GM21723 (cell line): Measurements from ENCODE around the gene NSMCE4A.
"Not testable (repeated sequence)": the region's sequence is repeated elsewhere in the genome, so short reads cannot be mapped to it uniquely, and the experiment has no call there.

Source experiments
- ATAC-seq: cut with Tn5 transposase; IDR thresholded peaks from one replicate; pipeline ENCODE4 v1.9.1; 2021; ENCODE audit warnings: mild to moderate bottlenecking, moderate library complexity; ENCODE audit not compliant: unreplicated experiment

Gene NSMCE4A

DNA sequence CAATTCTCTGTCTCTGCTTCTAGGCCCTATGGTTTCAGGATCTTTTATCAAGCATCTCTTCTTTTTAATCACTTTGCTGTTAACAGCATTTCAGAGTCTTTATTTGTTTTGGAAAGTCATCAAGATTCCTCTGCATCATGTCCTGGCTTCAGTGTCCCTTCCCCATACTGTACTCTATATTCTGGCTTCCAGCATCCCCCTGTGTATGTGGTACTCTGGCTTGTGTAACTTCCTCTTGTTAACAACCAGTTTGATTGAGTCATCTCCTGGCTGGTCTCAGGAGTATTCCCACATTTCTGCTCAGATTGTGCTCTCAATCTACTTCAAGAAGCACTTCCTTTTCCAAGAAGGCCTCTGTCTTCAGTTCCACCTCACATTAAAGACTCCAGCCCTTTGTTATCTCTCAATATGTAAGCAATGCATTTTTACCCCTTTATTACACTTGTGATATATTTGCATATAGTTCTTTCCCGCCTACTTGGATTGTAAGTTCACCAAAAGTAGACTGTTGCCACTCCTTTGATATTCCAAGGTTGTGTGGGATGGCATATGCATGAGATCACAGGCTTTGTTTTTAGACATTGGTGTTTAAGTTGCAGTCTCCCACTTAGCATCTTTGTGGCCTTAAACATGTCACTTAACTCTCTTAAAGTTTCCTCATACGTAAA is 32.1 kb downstream of the NSMCE4A start:
- ATAC-seq = no peak

DNA sequence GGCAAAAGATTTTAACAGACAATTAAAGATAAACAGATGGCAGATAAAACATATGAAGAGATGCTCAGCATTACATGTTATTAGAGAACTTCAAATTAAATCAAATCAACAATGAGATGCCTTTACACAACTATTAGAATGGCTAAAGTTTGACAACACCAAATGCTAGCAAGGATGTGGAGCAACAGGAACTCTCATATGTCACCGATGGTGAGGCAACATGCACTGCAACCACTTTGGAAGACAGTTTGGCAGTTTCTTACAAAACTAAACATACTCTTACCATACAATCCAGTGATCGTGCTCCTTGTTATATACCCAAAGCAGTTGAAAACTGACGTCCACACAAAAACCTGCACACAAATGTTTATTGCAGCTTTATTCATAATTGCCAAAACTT is 33.5 kb downstream of the NSMCE4A start:
- no peak for ATAC-seq

DNA sequence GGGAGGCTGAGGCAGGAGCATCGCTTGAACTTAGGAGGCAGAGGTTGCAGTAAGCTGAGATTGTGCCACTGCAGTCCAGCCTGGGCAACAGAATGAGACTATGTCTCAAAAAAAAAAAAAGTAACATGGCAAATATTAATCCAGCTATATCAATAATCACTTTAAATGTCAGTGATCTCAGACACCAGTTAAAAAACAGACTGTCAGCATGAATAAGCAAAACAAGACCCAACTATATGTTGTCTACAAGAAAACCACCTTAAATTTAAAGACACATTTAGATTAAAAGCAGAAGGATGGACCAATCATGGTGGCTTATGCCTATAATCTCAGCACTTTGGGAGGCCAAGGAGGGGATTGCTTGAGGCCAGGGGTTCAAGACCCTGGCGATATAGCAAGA is 38.7 kb downstream of the NSMCE4A start:
- ATAC-seq = no peak

DNA sequence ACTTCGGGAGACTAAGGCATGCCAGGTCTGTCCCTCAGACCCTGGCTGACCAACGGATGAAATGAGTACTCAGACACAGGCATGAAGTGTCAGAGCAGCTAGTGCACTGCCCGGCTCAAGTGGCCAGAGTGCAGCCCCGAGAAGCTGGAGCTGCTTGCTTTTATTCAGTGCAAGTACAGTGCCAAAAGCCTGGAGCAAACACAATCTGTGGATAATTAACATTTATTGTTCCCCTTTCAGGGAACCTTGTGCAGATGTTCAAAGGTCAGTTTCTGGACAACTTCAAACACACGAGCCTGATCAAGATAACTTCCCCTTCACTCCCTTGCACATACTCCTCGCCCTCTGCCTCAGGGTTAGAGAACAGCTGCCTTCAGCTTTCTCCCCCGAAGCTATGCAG is 39.3 kb downstream of the NSMCE4A start:
- no peak for ATAC-seq

DNA sequence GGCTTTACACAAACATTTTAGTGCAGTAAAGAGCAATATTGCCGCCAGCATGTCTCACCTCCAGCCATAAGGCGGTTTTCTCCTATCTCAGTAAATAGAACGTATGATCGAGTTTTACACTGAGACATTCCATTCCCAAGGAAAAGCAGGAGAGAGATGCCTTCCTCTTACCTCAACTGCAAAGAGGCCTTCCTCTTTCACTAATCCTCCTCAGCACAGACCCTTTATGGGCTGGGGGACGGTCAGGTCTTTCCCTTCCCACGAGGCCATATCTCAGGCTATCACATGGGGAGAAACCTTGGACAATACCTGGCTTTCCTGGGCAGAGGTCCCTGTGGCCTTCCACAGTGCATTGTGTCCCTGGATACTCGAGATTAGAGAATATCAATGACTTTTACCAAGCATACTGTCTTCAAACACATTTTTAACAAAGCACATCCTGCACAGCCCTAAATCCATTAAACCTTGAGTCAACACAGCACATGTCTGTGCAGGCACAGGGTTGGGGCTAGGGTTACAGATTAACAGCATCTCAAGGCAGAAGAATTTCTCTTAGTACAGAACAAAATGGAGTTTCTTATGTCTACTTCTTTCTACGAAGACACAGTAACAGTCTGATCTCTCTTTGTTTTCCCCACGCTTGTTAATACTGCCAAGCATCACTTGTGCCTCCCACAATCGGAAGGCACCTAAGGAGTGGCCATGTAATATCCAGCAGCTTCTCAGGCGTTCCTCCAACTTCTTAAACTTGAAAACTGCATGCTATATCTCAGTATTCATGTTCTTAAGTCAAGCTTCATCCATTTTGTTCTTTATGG is 44.5 kb downstream of the NSMCE4A start:
- ATAC-seq = not testable (repeated sequence)

DNA sequence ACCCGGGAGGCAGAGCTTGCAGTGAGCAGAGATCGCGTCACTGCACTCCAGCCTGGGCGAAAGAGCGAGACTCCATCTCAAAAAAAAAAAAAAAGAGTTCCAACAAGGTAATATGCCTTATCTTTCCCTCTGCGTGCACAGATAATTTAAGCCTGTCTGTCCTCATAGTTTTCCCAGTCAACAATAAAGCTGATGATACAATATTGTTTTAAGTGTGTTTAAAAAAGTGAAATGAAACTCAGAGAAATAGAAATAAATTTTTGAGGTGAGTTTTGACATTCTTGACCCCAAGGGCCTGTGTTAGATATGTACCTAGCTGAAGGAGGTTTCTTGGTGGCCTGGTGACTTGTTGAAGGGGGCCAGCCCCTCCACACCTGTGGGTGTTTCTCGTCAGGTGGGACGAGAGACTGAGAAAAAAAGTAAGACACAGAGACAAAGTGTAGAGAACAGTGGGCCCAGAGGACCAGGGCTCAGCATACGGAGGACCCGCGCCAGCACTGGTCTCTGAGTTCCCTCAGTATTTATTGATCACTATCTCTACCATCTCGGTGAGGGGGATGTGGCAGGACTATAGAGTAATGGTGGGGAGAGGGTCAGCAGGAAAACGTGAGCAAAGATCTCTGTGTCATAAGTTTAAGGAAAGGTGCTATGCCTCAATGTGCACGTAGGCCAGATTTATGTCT is 45.3 kb downstream of the NSMCE4A start:
- not testable (repeated sequence) for ATAC-seq

DNA sequence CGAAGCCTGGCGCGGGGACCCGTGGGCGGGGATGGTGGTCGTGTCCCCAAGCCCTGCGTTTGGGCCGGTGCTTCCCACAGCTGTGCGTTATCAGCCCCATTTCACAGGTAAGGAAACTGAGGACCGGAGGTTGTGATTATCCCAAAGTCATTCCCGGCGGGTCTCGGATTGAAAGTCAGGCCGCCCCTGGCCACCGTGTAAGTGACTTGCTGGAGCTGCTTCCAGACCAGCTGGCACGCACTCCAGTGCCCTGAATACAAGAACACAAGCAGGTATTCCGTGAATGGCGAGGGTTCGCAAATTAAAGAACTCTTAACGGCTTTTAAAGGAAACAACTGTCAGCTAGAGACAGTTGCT is 46.5 kb downstream of the NSMCE4A start:
- peak; percentile 17 for ATAC-seq

DNA sequence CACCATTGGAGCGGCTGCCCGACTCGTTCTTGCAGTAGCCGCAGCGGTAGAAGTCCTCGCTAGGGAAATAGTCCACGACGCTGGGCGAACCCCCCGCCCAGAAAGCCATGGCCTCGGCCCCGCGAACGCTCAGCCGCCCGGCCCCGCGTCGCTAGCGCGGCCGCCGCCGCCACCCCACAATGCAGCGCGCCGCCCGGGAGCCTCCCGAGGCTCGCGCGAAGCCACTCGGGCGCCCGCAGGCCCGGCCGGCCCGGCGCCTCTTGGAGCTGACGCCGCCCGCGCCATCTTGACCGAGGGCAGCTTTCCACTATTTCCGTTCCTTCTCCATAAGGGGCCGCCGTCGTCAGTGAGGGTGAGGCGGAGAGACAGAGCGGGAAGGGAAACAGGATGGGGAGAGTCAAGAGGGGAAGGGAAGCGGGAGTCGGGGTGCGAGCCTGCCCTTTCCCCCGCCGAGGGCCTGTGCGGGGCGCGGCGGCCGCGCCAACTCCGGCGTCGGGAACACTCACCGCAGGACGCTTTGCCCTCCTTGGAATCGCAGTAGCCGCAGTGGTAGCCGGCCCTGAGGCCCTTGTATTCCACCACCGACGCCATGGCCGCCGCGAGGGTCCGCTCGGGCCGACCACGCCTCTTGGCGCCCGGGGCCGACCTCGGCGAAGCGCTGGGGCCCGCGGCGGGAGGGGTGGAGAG is 47.0 kb downstream of the NSMCE4A start, which contains the start of gene ATE1:
Gene ATE1, minus strand, starts transcription at position 191 of the 687 bp plus-strand sequence. Its CDS starts 82 bp downstream, at position 109.
- ATAC-seq = peak; percentile 82

DNA sequence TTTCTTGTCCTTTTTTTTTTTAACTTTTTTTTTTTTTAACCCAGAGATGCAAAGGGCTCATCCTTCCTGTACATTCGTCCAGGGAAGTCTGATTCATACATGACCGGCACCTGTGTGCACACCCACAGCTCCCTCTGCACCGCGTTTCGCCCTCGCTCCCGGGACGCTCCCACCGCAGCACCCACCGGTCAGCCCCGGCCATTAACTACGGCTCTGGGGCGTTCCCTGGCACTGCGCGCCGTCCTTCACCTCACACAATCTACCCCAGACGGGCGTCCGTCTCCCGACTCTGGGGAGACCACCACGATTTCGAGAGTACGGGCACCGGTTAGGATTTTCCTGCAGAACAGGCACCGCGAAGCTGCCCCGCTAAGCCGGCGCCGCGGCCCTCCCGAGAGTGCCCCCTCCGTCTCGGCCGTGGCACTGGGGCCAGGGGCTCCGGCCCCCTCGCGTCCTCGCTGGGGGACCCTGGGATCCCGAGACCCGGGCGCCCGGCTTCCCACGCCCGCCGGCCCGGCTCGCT is 47.6 kb downstream of the NSMCE4A start:
- peak; percentile 47 for ATAC-seq

DNA sequence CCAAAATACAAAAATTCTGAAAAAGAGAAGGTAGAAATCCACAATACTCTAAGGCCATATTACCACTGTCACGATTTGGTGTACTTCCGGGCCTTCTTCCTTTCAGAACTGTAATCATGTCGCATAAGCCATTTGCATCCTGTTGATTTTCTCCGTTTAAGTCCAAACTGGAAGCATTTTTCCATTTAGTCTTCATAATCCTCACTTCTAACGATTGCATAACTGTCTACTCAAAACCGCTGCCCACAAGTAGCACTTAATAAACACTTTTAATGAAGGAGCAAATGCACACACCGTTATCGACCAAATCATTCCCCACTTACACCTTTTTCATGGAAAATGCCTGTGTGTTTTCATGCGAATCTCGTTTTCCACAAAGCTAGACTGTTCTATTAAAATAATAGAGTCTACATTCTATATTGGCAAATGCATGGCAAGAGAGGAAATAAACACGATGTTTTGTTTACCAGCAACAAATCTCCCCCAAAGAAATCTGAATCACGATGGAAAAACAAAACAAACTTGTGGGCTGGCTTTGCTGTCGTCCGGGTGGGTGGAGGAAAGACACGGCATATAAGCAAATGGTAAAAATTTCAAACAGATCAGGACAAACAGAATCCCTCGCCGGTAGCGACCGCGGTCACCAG is 48.2 kb downstream of the NSMCE4A start:
- peak; percentile 19 for ATAC-seq

DNA sequence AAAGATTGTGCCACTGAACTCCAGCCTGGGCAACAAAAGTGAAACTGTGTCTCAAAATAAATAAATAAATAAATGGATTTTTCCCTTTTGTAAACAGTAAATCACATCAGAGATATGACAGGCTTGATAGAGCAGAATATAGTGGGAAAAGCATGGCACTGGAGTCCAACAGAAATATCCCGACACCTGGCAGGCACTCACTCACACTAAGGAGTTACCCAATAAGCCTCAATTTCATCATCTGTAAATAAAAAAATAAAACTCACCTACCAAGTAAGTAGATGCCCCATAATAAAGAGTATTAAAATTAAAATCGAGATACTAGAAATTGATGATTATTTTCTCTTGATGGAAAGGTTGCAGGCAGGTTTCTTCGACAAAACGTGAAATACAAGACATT is 48.9 kb downstream of the NSMCE4A start:
- no peak for ATAC-seq

DNA sequence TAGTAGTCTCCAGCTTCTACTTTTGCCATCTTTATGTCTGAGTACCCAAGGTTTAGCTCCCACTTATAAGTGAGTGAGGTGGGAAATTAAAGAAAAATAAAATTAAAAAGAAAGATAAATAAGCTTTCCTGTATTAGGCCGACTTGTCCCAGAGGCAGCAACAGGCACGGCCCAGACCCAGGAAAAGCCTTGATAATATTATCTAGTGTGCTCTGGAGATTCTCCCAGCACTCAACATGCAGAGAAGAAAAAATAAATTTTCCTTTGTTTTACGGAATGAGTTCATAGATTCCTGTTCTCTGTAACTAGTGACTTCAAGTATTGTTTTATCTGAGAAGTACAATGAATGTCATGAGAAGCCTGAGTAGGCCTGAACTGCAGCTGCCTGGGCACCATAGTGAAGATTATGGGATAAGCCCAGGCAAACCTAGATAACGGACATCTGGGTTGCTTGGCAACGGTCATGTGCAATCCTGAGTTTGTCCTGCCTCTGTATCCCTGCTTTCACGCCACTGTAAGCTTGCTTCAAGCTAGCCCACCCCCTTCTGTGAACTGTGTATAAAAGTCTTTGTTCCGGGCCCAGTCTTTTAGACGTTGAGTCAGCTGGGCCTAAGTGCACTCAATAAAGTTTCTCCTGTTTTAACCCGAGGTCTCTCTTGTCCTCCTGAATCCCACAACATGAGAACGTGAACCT is 53.6 kb downstream of the NSMCE4A start:
- no peak for ATAC-seq

DNA sequence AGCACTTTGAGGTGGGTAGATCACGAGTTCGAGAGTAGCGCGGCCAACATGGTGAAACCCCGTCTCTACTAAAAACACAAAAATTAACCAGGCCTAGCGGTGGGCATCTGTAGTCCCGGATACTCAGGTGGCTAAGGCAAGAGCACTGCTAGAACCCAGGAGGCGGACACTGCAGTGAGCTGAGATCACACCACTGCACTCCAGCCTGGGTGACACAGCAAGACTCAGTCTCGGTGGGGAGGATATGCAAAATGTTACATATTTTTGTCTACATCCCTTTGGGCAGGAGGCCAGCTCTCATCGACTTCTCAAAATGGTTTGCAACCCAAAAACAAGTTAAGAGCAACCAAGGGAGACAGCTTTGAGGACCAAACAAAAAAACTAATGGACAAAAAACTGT is 55.4 kb downstream of the NSMCE4A start:
- no peak for ATAC-seq

DNA sequence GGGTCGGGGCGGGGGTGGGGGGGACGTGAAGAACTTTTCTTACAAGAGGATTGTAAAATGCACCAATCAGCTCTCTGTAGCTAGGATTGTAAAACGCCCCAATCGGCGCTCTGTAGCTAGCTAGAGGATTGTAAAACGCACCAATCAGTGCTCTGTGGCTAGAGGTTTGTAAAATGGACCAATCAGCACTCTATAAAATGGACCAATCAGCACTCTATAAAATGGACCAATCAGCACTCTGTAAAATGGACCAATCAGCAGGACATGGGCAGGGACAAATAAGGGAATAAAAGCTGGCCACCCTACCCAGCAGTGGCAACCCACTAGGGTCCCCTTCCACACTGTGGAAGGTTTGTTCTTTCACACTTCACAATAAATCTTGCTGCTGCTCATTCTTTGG is 56.2 kb downstream of the NSMCE4A start:
- not testable (repeated sequence) for ATAC-seq

DNA sequence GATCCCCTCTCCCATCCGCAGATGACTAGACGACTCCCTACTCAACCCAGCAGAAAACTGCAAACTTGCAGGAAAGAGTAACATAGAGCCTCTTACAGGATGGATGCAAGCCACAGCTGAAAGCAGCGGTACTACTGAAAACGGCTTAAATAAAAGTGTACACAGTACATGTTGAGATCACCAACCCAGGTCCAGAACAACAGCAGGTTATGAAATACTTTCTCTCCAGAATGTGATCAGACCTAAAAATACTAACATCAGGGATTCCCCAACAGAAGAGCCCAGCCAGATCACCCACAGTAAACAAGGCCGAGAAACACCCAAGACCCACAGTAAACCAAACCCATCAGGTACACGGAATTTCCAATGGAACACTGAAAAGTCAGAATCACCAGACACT is 60.4 kb downstream of the NSMCE4A start:
- no peak for ATAC-seq

DNA sequence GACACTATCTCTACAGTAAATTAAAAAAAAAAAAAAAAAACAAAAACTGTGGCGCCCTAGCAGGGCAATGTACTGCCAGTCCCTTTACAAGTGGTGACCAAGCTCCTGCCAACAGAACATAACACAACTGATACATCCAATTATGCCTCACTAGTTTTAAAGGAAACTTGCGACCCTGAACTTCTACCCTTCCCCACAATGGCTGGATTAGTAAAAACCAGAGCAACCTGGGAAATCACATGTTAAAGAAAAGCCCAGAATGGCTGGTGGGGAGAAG is 63.7 kb downstream of the NSMCE4A start:
- no peak for ATAC-seq

DNA sequence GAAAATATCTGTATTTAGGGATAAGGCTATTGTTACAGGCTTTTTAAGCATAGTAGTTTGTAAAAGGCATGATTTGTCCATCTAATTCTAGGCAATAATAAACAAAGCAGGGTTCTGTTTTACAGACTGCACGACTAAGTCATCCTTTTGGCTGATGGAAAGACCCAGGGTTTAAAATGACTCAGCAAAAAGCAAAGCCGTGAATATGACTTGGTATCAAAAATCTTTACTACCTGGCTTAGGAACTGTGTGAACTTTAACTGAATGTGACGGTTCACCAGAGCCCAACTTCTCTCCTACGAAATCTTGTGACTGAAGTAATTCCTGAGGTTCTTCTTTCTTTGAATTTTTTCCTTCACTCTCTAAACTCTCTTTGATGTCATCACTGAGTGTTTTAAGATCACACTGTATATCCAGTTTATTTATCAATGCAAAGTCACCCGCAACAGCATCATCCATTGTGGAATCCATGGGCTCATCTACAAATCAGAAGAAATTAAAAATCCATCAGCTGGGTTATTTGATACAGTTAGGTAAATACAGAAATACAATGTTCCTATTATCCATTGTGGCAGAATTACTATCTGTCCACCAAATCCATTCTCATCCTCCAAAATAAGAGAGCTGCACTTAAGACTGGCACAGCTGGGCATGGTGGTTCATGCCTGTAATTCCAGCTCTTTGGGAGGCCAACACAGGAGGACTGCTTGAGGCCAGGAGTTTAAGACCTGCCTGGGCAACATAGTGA is 64.2 kb downstream of the NSMCE4A start:
- peak; percentile 54 for ATAC-seq
